Fibroblast of lung (primary cell): Measurements from ENCODE around the gene TSHR.

Source experiments
- CTCF ChIP-seq, 2 donors: IDR thresholded peaks in 1 of 2; conservative IDR thresholded peaks in 1 of 2; 1 replicate in 1 of 2; 2 replicates in 1 of 2; pipeline ENCODE4 v1.5.1; 2011 to 2012; ENCODE audit warnings: low read length in 2 of 2, control low read depth in 1 of 2, inconsistent platforms in 1 of 2, low read depth in 1 of 2, mild to moderate bottlenecking in 1 of 2
- EZH2 ChIP-seq: IDR thresholded peaks from 2 replicates; pipeline ENCODE4 v1.5.1; 2012; ENCODE audit warnings: low read length, control low read depth, mild to moderate bottlenecking; ENCODE audit errors: missing control alignments

DNA sequence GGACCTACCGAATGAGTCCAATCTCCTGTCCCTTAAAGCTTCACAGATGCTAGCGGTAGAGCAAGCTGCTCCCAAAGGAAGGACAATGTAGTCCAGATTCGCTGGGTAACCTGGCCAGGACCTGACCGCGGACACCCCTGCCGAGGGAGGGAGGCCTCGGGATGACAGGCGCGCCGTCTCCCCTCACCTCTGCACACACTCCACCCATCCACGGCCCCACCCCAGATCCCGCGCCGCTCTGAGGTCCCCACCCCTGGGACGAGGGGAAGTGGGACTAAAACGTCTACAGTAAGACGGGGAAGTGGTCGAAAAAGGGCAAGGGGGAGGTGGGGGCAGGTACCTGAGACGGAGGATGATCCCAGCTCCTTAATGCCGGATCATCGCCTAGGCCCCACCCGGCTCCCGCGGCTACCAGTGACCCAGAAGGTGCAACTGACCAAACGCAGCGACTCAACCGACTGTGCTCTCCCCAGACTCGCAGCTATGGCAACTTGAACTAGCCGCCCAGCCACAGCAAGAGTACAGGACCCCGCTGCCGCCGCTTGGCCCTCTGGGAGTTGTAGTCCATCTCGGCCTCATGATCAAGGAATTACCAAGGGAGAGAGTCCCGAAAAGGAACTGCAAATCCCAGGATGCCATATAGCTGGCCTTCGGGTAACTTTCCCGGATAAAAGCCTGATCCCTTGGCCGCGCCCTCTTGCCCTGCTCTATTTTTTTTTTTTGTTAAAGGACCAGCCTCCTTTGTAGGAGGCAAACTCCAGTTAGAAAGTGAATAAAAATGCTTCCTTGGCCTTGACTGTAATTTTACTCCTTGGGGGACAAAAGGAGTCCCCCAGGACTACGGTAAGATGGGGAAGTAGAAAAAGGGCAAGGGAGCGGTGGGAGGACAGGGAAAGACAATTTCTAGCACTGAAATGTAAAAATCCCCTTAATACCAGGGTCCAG is 13.9 kb upstream of the TSHR start, which contains the start of gene CEP128:
- no peak for TF ChIP-seq CTCF (conservative IDR thresholded peaks at IDR 0.05 in 1 of 2, IDR thresholded peaks at IDR 0.05 in 1 of 2; ENCODE audit: low read depth in 1 of 2, low read length in 2 of 2)
- no peak for TF ChIP-seq EZH2
